HCT116 (cell line): Measurements from ENCODE around the gene APOLD1. TPM values are rescaled to one million over a fixed set of nuclear protein-coding genes. Genes with fewer than 3 reads are reported as not detected.
A peak's percentile ranks its signal among the peaks of the same experiment; 100 is the strongest.

Experiments
- ATAC-seq: fragments of 200-7000 bp; cut with Tn5 transposase; 2 replicates; pipeline ENCODE4 v1.9.1; 2020; ENCODE audit warnings: mild to moderate bottlenecking, moderate library complexity
- BruUV-seq: library from RNA; stranded (reverse); fragments of 400-500 nt; replicated peaks from 2 replicates; lab custom pipeline; 2021; lab: Mats Ljungman, UMichigan
- CTCF ChIA-PET: fragments of 300-600 bp; sonication (Branson Sonifier 250); formaldehyde crosslinking; loops from one replicate; lab custom pipeline; 2021; ENCODE audit warnings: antibody characterized with exemption; lab: Charles Lee
- POLR2A ChIA-PET: fragments of 300-600, 350-600 bp; sonication (Branson Sonifier 250); formaldehyde crosslinking; loops from one replicate; lab custom pipeline; 2021; ENCODE audit warnings: antibody characterized with exemption; lab: Charles Lee
- RAD21 ChIA-PET, 2 experiments: fragments of 300-600 bp; sonication (Branson Sonifier 250); formaldehyde crosslinking; loops; one replicate each; lab custom pipeline; 2023; ENCODE audit warnings: low total read pairs in 2 of 2; ENCODE audit not compliant: uncharacterized antibody in 2 of 2, unreplicated experiment in 2 of 2, low non-redundant PET in 1 of 2; lab: Charles Lee
- DNase-seq: peaks from one replicate; pipeline ENCODE4 v3.0.0-alpha.2; 2010; ENCODE audit warnings: low read depth, low spot score
- H2AFZ ChIP-seq: fragments of 200-600 bp; shearing (Covaris generic), sonication (generic); 2 replicates; pipeline ENCODE4 v1.6.1; 2017; ENCODE audit warnings: low read depth, mixed run types, mixed read lengths, antibody characterized with exemption, low read length; ENCODE audit not compliant: poor library complexity, severe bottlenecking
- H3K27ac ChIP-seq: 2 replicates; pipeline ENCODE4 v1.5.1; 2012; ENCODE audit warnings: low read depth, low read length
- H3K27me3 ChIP-seq: fragments of 200-600 bp; sonication (generic); 2 replicates; pipeline ENCODE4 v1.6.1; 2016; ENCODE audit warnings: mixed run types, low read length, mixed read lengths; ENCODE audit not compliant: insufficient read depth
- H3K36me3 ChIP-seq, 2 experiments: fragments of 200-500 bp in 1 of 2; fragments of 200-600 bp in 1 of 2; sonication (Bioruptor generic) in 1 of 2; sonication (generic) in 1 of 2; 2 replicates each; pipeline versions ENCODE4 v1.5.1 to v1.6.1; 2014 to 2016; ENCODE audit warnings: low read length in 2 of 2, inconsistent platforms in 1 of 2, mixed read lengths in 1 of 2, mixed run types in 1 of 2; ENCODE audit not compliant: insufficient read depth in 2 of 2, control insufficient read depth in 1 of 2
- H3K4me1 ChIP-seq, 2 experiments: fragments of 200-600 bp in 1 of 2; sonication (generic) in 1 of 2; 2 replicates each; pipeline versions ENCODE4 v1.5.1 to v1.6.1; 2012 to 2017; ENCODE audit warnings: low read length in 2 of 2, inconsistent platforms in 1 of 2, mild to moderate bottlenecking in 1 of 2, mixed read lengths in 1 of 2, mixed run types in 1 of 2, moderate library complexity in 1 of 2; ENCODE audit not compliant: insufficient read depth in 2 of 2, control insufficient read depth in 1 of 2
- H3K4me2 ChIP-seq: fragments of 200-600 bp; sonication (generic); 2 replicates; pipeline ENCODE4 v1.6.1; 2017; ENCODE audit warnings: mixed run types, low read length, mixed read lengths
- H3K4me3 ChIP-seq, 2 experiments: fragments of 200-600 bp in 1 of 2; sonication (generic) in 1 of 2; replicated peaks in 1 of 2; 2 replicates each; pipeline ENCODE4 v1.5.1; 2011 to 2016; ENCODE audit warnings: low read length in 2 of 2, control low read depth in 1 of 2, low read depth in 1 of 2, mild to moderate bottlenecking in 1 of 2, mixed read lengths in 1 of 2, mixed run types in 1 of 2
- H3K79me2 ChIP-seq: fragments of 200-600 bp; sonication (generic); 2 replicates; pipeline ENCODE4 v1.6.1; 2017; ENCODE audit warnings: mild to moderate bottlenecking, mixed run types, low read length, moderate library complexity, mixed read lengths; ENCODE audit not compliant: insufficient read depth
- H3K9ac ChIP-seq: fragments of 200-600 bp; sonication (generic); 2 replicates; pipeline ENCODE4 v1.6.1; 2016; ENCODE audit warnings: low read length, mixed read lengths
- H3K9me2 ChIP-seq: fragments of 200-600 bp; sonication (generic), shearing (Covaris generic); 2 replicates; pipeline ENCODE4 v1.6.1; 2017; ENCODE audit warnings: mixed run types, mild to moderate bottlenecking, moderate library complexity; ENCODE audit not compliant: insufficient read depth
- H3K9me3 ChIP-seq, 2 experiments: fragments of 200-500 bp in 1 of 2; fragments of 200-600 bp in 1 of 2; sonication (Bioruptor generic) in 1 of 2; sonication (generic) in 1 of 2; 2 replicates each; pipeline ENCODE4 v1.6.1; 2014 to 2017; ENCODE audit warnings: low read length in 2 of 2, mixed read lengths in 2 of 2, inconsistent platforms in 1 of 2, low read depth in 1 of 2, mild to moderate bottlenecking in 1 of 2, mixed run types in 1 of 2, moderate library complexity in 1 of 2; ENCODE audit not compliant: control insufficient read depth in 1 of 2, insufficient read depth in 1 of 2
- H4K20me1 ChIP-seq: fragments of 200-600 bp; sonication (generic), shearing (Covaris generic); 2 replicates; pipeline ENCODE4 v1.6.1; 2017; ENCODE audit warnings: mixed run types, mild to moderate bottlenecking, moderate library complexity; ENCODE audit not compliant: insufficient read depth
- ATF3 ChIP-seq: IDR thresholded peaks from 2 replicates; pipeline ENCODE4 v1.6.1; 2012
- CBX3 ChIP-seq: IDR thresholded peaks from 2 replicates; pipeline ENCODE4 v1.6.1; 2012; ENCODE audit warnings: low read depth
- CEBPB ChIP-seq: IDR thresholded peaks from 2 replicates; pipeline ENCODE4 v1.6.1; 2012; ENCODE audit warnings: low read depth
- ELF1 ChIP-seq: IDR thresholded peaks from 2 replicates; pipeline ENCODE4 v1.6.1; 2012; ENCODE audit warnings: low read depth, borderline replicate concordance
- FOSL1 ChIP-seq: IDR thresholded peaks from 2 replicates; pipeline ENCODE4 v1.6.1; 2012; ENCODE audit warnings: low read depth
- SRF ChIP-seq: IDR thresholded peaks from 2 replicates; pipeline ENCODE4 v1.6.1; 2012; ENCODE audit warnings: low read depth
- TCF7L2 ChIP-seq: IDR thresholded peaks from 2 replicates; pipeline ENCODE4 v1.7.0; 2011; ENCODE audit warnings: borderline replicate concordance, inconsistent platforms; ENCODE audit not compliant: insufficient read depth, insufficient read length; ENCODE audit errors: extremely low read depth
- intact Hi-C: fragments of 100-400 bp; cut with micrococcal nuclease; formaldehyde crosslinking; loops from 2 replicates; pipeline ENCODE4 v1.10.0; 2022
- total RNA-seq: library from RNA; stranded (reverse); gene quantifications from one replicate; pipeline ENCODE4 v1.2.1, GENCODE V29; 2021; ENCODE audit not compliant: unreplicated experiment
- TF ChIP-seq, protein P1 (sequence below): IDR thresholded peaks from 2 replicates; pipeline ENCODE4 v1.6.1; 2012; ENCODE audit warnings: low read depth

Gene APOLD1
- total RNA-seq, 1 experiment from 2014 or later: 3.9 TPM

- no peaks in the 10 kb centered on the region for H4K20me1 ChIP-seq
- no peaks in the 10 kb centered on the region for H3K79me2 ChIP-seq
- ATAC-seq (peak; percentile 59; the same call in 1 of the 2 replicates), DNase-seq (no peak)
- no peaks in the 10 kb centered on the region for H3K9me3 ChIP-seq
- no peaks in the 10 kb centered on the region for H3K36me3 ChIP-seq
- no peak overlapping the region for H3K4me2 ChIP-seq
- H3K27me3 ChIP-seq: no peaks in the 10 kb centered on the region
- ChIA-PET POLR2A (no interaction called here), CTCF (no interaction called here), RAD21 (no interaction called here)
- H3K9me2 ChIP-seq: no peaks in the 10 kb centered on the region
- no peak overlapping the region for H2AFZ ChIP-seq
- intact Hi-C loops: no loop called here
- no peak for TF ChIP-seq TCF7L2
- no peak for TF ChIP-seq ELF1
- TF ChIP-seq SRF: no peak
- no peak for TF ChIP-seq FOSL1
- no peak overlapping the region for H3K9ac ChIP-seq
- H3K4me1 ChIP-seq: no peaks in the 10 kb centered on the region
- no TSS peak for BruUV-seq
- H3K27ac ChIP-seq: no peak overlapping the region
- no peak overlapping the region for H3K4me3 ChIP-seq
Measured at GRCh38 chr12:12764824-12765223, 20.6 kb upstream of the APOLD1 start.

DNA sequence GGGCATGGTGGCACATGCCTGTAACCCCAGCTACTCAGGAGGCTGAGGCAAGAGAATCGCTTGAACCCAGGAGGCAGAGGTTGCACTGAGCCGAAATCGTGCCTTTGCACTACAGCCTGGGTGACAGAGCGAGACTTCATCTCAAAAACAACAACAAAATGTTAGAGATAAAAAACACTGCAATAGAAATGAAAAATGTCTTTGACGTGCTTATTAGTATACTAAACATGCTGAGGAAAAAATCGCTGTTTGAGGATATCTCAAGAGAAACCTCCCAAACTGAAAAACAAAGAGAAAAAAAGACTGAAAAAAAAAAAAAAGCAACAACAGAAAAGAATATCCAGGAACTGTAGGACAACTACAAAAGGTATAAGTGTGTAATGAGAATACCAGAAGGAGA, 15.2 kb upstream of the APOLD1 start:
- Histone ChIP-seq H3K9me2 (no peaks in the 10 kb centered on the region), H4K20me1 (no peaks in the 10 kb centered on the region), H3K9me3 (no peaks in the 10 kb centered on the region), H3K4me1 (no peaks in the 10 kb centered on the region), H3K27ac (no peak overlapping the region), H3K27me3 (no peaks in the 10 kb centered on the region), H3K36me3 (no peaks in the 10 kb centered on the region), H3K4me2 (no peak overlapping the region), H3K9ac (no peak overlapping the region), H3K4me3 (no peak overlapping the region), H3K79me2 (no peaks in the 10 kb centered on the region), H2AFZ (no peak overlapping the region)
- CTCF ChIA-PET: no interaction called here
- no TSS peak for BruUV-seq
- RAD21 ChIA-PET: no interaction called here
- DNase-seq (no peak), ATAC-seq (no peak)
- no peak for TF ChIP-seq CEBPB
- TF ChIP-seq ATF3: no peak
- no peak for TF ChIP-seq CBX3
- TF ChIP-seq, protein P1, sequence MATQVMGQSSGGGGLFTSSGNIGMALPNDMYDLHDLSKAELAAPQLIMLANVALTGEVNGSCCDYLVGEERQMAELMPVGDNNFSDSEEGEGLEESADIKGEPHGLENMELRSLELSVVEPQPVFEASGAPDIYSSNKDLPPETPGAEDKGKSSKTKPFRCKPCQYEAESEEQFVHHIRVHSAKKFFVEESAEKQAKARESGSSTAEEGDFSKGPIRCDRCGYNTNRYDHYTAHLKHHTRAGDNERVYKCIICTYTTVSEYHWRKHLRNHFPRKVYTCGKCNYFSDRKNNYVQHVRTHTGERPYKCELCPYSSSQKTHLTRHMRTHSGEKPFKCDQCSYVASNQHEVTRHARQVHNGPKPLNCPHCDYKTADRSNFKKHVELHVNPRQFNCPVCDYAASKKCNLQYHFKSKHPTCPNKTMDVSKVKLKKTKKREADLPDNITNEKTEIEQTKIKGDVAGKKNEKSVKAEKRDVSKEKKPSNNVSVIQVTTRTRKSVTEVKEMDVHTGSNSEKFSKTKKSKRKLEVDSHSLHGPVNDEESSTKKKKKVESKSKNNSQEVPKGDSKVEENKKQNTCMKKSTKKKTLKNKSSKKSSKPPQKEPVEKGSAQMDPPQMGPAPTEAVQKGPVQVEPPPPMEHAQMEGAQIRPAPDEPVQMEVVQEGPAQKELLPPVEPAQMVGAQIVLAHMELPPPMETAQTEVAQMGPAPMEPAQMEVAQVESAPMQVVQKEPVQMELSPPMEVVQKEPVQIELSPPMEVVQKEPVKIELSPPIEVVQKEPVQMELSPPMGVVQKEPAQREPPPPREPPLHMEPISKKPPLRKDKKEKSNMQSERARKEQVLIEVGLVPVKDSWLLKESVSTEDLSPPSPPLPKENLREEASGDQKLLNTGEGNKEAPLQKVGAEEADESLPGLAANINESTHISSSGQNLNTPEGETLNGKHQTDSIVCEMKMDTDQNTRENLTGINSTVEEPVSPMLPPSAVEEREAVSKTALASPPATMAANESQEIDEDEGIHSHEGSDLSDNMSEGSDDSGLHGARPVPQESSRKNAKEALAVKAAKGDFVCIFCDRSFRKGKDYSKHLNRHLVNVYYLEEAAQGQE: no peak
- intact Hi-C loops: no loop called here
- POLR2A ChIA-PET: no interaction called here
